Measurements from ENCODE around the gene CRACDL.

- TF ChIP-seq CTCF (IDR thresholded peaks at IDR 0.05) (no peak), ZFX (IDR thresholded peaks at IDR 0.05; ENCODE audit: borderline replicate concordance) (no peak)
These were observed 110.2 kb downstream of the CRACDL start for GRCh38 chr2:98825858-98826257.
